ENCODE data around the gene MCF2L2.

The MCF2L2 gene

GRCh38 chr3:183341545-183342288 lies 86.7 kb downstream of the MCF2L2 start:
- no peak overlapping the region for H3K9ac ChIP-seq
- no peak overlapping the region for H3K4me2 ChIP-seq
- no peak for TF ChIP-seq CTCF (conservative IDR thresholded peaks at IDR 0.05; ENCODE audit: low read depth, low read length)
- H3K79me2 ChIP-seq (ENCODE audit: insufficient read depth, low read depth) = no peaks in the 10 kb centered on the region
- H3K4me1 ChIP-seq (ENCODE audit: low read depth, poor library complexity, severe bottlenecking) = peaks cover 6% of the 10 kb centered on the region
- no peaks in the 10 kb centered on the region for H4K20me1 ChIP-seq (ENCODE audit: insufficient read depth)
- no peaks in the 10 kb centered on the region for H3K36me3 ChIP-seq (ENCODE audit: insufficient read depth)
- H3K27me3 ChIP-seq (ENCODE audit: insufficient read depth, low read depth) = no peaks in the 10 kb centered on the region
- H3K27ac ChIP-seq = no peak overlapping the region
- H3K4me3 ChIP-seq (IDR thresholded peaks at IDR 0.05; ENCODE audit: insufficient read depth, low read depth, low read length) = no peak overlapping the region
- H2AFZ ChIP-seq (ENCODE audit: low read depth) = no peak overlapping the region

- Histone ChIP-seq H3K27me3 (ENCODE audit: insufficient read depth, low read depth) (no peaks in the 10 kb centered on the region), H3K4me1 (ENCODE audit: low read depth, poor library complexity, severe bottlenecking) (peaks cover 6% of the 10 kb centered on the region), H3K4me2 (no peak overlapping the region), H4K20me1 (ENCODE audit: insufficient read depth) (no peaks in the 10 kb centered on the region), H3K4me3 (IDR thresholded peaks at IDR 0.05; ENCODE audit: insufficient read depth, low read depth, low read length) (no peak overlapping the region), H3K36me3 (ENCODE audit: insufficient read depth) (no peaks in the 10 kb centered on the region), H3K79me2 (ENCODE audit: insufficient read depth, low read depth) (no peaks in the 10 kb centered on the region), H2AFZ (ENCODE audit: low read depth) (no peak overlapping the region), H3K27ac (no peak overlapping the region), H3K9ac (no peak overlapping the region)
- no peak for TF ChIP-seq CTCF (conservative IDR thresholded peaks at IDR 0.05; ENCODE audit: low read depth, low read length)
Measured at GRCh38 chr3:183340222-183340621, 88.2 kb downstream of the MCF2L2 start.

- H2AFZ ChIP-seq (ENCODE audit: low read depth) = no peak overlapping the region
- H3K4me2 ChIP-seq = no peak overlapping the region
- no peaks in the 10 kb centered on the region for H3K79me2 ChIP-seq (ENCODE audit: insufficient read depth, low read depth)
- no peaks in the 10 kb centered on the region for H3K36me3 ChIP-seq (ENCODE audit: insufficient read depth)
- H3K4me3 ChIP-seq (IDR thresholded peaks at IDR 0.05; ENCODE audit: insufficient read depth, low read depth, low read length) = no peak overlapping the region
- H3K4me1 ChIP-seq (ENCODE audit: low read depth, poor library complexity, severe bottlenecking) = peaks cover 6% of the 10 kb centered on the region
- H4K20me1 ChIP-seq (ENCODE audit: insufficient read depth) = no peaks in the 10 kb centered on the region
- no peak for TF ChIP-seq CTCF (conservative IDR thresholded peaks at IDR 0.05; ENCODE audit: low read depth, low read length)
- H3K9ac ChIP-seq = no peak overlapping the region
- no peaks in the 10 kb centered on the region for H3K27me3 ChIP-seq (ENCODE audit: insufficient read depth, low read depth)
- H3K27ac ChIP-seq = no peak overlapping the region
Measured at GRCh38 chr3:183339461-183340086, 88.8 kb downstream of the MCF2L2 start.

GRCh38 chr3:183338520-183338919 lies 89.9 kb downstream of the MCF2L2 start:
- no peak overlapping the region for H3K27ac ChIP-seq
- no peak overlapping the region for H3K4me2 ChIP-seq
- no peaks in the 10 kb centered on the region for H3K79me2 ChIP-seq (ENCODE audit: insufficient read depth, low read depth)
- H3K9ac ChIP-seq = no peak overlapping the region
- no peaks in the 10 kb centered on the region for H3K27me3 ChIP-seq (ENCODE audit: insufficient read depth, low read depth)
- no peaks in the 10 kb centered on the region for H3K36me3 ChIP-seq (ENCODE audit: insufficient read depth)
- H2AFZ ChIP-seq (ENCODE audit: low read depth) = no peak overlapping the region
- H4K20me1 ChIP-seq (ENCODE audit: insufficient read depth) = no peaks in the 10 kb centered on the region
- no peak overlapping the region for H3K4me3 ChIP-seq (IDR thresholded peaks at IDR 0.05; ENCODE audit: insufficient read depth, low read depth, low read length)
- no peak for TF ChIP-seq CTCF (conservative IDR thresholded peaks at IDR 0.05; ENCODE audit: low read depth, low read length)
- H3K4me1 ChIP-seq (ENCODE audit: low read depth, poor library complexity, severe bottlenecking) = peaks cover 6% of the 10 kb centered on the region
